ENCODE data around the gene PRKG2.

PRKG2 gene

GRCh38 chr4:81217779-81218178 is 2.8 kb upstream of the PRKG2 start:
- no peak for DNase-seq

- DNase-seq = no peak
Observed at GRCh38 chr4:81215931-81216330, 909 bp upstream of the PRKG2 start.

- peak in 1 of 2 experiments; percentile 3 for DNase-seq
Observed at GRCh38 chr4:81214144-81214880, 710 bp downstream of the PRKG2 start.

- DNase-seq = no peak
Observed at GRCh38 chr4:81213671-81214070, 1.4 kb downstream of the PRKG2 start.

GRCh38 chr4:81211956-81212355 is 3.1 kb downstream of the PRKG2 start:
- DNase-seq = no peak

GRCh38 chr4:81207828-81208227 is 7.2 kb downstream of the PRKG2 start:
- no peak for DNase-seq

- DNase-seq = no peak
Observed at GRCh38 chr4:81205302-81205701, 9.7 kb downstream of the PRKG2 start.

- DNase-seq = no peak
Observed at GRCh38 chr4:81204571-81204970, 10.5 kb downstream of the PRKG2 start.

GRCh38 chr4:81199831-81200230 is 15.2 kb downstream of the PRKG2 start:
- no peak for DNase-seq

GRCh38 chr4:81198609-81199008 is 16.4 kb downstream of the PRKG2 start:
- no peak for DNase-seq

- no peak for DNase-seq
Observed at GRCh38 chr4:81197864-81198524, 17.0 kb downstream of the PRKG2 start.

GRCh38 chr4:81196126-81196650 is 18.8 kb downstream of the PRKG2 start:
- DNase-seq = no peak

GRCh38 chr4:81195475-81195874 is 19.5 kb downstream of the PRKG2 start:
- no peak for DNase-seq

GRCh38 chr4:81194286-81194685 is 20.7 kb downstream of the PRKG2 start:
- DNase-seq = no peak

- DNase-seq = no peak
Observed at GRCh38 chr4:81180916-81181315, 34.1 kb downstream of the PRKG2 start.

- DNase-seq = no peak
Observed at GRCh38 chr4:81179326-81179725, 35.7 kb downstream of the PRKG2 start.

- no peak for DNase-seq
Observed at GRCh38 chr4:81173213-81173612, 41.8 kb downstream of the PRKG2 start.

GRCh38 chr4:81166458-81167160 is 48.4 kb downstream of the PRKG2 start:
- DNase-seq = no peak

- DNase-seq = no peak
Observed at GRCh38 chr4:81165861-81166430, 49.1 kb downstream of the PRKG2 start.

GRCh38 chr4:81164623-81165416 is 50.2 kb downstream of the PRKG2 start:
- no peak for DNase-seq

- DNase-seq = no peak
Observed at GRCh38 chr4:81164126-81164525, 50.9 kb downstream of the PRKG2 start.

GRCh38 chr4:81162752-81163458 is 52.1 kb downstream of the PRKG2 start:
- DNase-seq = no peak

All from NCI-H526 (cell line).